BE2C (cell line): ENCODE measurements around the gene KRT6C.

Experiments
- DNase-seq: peaks from one replicate; pipeline ENCODE4 v3.0.0-alpha.2; 2020
- H3K27me3 ChIP-seq: fragments of 250-450 bp; sonication (Bioruptor Pico); 2 replicates; pipeline ENCODE4 v1.5.1; 2020; ENCODE audit warnings: mild to moderate bottlenecking
- H3K36me3 ChIP-seq: fragments of 250-450 bp; sonication (Bioruptor Pico); 2 replicates; pipeline ENCODE4 v1.5.1; 2020; ENCODE audit warnings: mild to moderate bottlenecking
- H3K4me1 ChIP-seq: fragments of 250-450 bp; sonication (Bioruptor Pico); 2 replicates; pipeline ENCODE4 v1.5.1; 2020
- H3K4me3 ChIP-seq: 2 replicates; pipeline ENCODE4 v1.5.1; 2011; ENCODE audit warnings: low read depth, low read length
- H3K9me3 ChIP-seq: fragments of 250-450 bp; sonication (Bioruptor Pico); 2 replicates; pipeline ENCODE4 v1.5.1; 2020
- TF ChIP-seq, protein P1 (sequence below): IDR thresholded peaks from 2 replicates; pipeline ENCODE4 v1.5.1; 2012; ENCODE audit warnings: mild to moderate bottlenecking, low read depth, low read length

The KRT6C gene

DNA sequence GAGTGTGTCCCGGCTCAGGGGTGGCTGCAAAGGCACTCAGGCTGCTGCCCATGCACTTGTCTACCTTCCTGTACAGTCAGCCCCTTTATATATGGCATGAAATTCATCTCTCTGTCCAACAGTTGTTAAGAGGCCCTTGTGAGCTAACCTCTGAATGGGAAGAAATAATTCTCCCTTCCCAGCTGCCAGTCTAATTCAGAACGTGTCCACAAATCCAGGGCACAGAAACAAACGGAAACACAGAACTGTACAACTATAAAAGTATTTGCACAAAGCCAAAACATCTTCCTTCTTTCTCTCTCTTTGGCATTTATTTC is 45.7 kb upstream of the KRT6C start:
- Histone ChIP-seq H3K4me3 (no peak overlapping the region), H3K27me3 (peaks cover 28% of the 10 kb centered on the region), H3K9me3 (no peaks in the 10 kb centered on the region), H3K4me1 (no peaks in the 10 kb centered on the region), H3K36me3 (no peaks in the 10 kb centered on the region)
- TF ChIP-seq, protein P1, sequence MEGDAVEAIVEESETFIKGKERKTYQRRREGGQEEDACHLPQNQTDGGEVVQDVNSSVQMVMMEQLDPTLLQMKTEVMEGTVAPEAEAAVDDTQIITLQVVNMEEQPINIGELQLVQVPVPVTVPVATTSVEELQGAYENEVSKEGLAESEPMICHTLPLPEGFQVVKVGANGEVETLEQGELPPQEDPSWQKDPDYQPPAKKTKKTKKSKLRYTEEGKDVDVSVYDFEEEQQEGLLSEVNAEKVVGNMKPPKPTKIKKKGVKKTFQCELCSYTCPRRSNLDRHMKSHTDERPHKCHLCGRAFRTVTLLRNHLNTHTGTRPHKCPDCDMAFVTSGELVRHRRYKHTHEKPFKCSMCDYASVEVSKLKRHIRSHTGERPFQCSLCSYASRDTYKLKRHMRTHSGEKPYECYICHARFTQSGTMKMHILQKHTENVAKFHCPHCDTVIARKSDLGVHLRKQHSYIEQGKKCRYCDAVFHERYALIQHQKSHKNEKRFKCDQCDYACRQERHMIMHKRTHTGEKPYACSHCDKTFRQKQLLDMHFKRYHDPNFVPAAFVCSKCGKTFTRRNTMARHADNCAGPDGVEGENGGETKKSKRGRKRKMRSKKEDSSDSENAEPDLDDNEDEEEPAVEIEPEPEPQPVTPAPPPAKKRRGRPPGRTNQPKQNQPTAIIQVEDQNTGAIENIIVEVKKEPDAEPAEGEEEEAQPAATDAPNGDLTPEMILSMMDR, result no peak
- no peak for DNase-seq

DNA sequence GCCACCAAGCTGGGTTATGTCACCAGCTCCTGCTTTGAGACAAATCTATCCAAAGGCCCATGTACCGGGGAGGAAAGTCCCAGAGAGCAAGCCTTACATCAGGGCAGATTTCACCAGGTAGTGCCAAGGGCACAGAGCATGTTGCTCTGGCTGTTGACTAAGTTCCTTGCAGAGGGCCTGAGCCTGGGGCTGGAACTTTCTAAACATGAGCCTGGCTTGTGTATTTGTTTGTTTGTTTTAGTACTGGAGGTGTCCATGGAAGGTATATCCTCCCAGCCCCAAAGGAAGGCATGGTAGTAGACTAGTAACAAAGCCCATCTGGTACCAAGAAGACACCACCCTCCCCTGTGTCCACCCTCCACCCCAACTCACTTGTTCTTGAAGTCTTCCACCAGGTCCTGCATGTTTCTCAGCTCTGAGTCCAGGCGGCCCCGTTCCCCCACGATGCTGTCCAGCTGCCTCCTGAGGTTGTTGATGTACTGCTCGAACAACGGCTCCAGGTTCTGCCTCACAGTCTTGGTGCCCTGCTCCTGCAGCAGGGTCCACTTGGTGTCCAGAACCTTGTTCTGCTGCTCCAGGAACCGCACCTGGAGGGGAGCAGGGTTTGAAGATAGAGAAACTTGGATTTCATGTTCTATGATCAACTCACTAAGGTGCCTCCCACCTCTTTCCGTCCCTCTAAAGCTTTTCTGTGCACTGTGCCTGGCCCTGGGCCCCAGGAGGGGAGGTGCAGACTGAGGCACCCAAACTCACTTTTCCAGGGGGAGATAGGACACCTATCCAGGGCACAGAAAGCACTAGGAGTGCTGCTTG is 45.2 kb upstream of the KRT6C start:
- TF ChIP-seq, protein P1, result no peak
- Histone ChIP-seq H3K4me1 (no peaks in the 10 kb centered on the region), H3K9me3 (no peaks in the 10 kb centered on the region), H3K27me3 (peaks cover 28% of the 10 kb centered on the region), H3K36me3 (no peaks in the 10 kb centered on the region), H3K4me3 (no peak overlapping the region)
- DNase-seq, result no peak

- Histone ChIP-seq H3K36me3 (no peaks in the 10 kb centered on the region), H3K9me3 (no peaks in the 10 kb centered on the region), H3K27me3 (peaks cover 34% of the 10 kb centered on the region), H3K4me1 (no peaks in the 10 kb centered on the region), H3K4me3 (no peak overlapping the region)
- DNase-seq, result no peak
- TF ChIP-seq, protein P1, result no peak
These were observed 44.3 kb upstream of the KRT6C start for GRCh38 chr12:52517888-52518287.

GRCh38 chr12:52517005-52517835 is 43.6 kb upstream of the KRT6C start:
- Histone ChIP-seq H3K4me1 (no peaks in the 10 kb centered on the region), H3K9me3 (no peaks in the 10 kb centered on the region), H3K4me3 (no peak overlapping the region), H3K36me3 (no peaks in the 10 kb centered on the region), H3K27me3 (peaks cover 32% of the 10 kb centered on the region)
- TF ChIP-seq, protein P1, result no peak
- DNase-seq, result no peak

DNA sequence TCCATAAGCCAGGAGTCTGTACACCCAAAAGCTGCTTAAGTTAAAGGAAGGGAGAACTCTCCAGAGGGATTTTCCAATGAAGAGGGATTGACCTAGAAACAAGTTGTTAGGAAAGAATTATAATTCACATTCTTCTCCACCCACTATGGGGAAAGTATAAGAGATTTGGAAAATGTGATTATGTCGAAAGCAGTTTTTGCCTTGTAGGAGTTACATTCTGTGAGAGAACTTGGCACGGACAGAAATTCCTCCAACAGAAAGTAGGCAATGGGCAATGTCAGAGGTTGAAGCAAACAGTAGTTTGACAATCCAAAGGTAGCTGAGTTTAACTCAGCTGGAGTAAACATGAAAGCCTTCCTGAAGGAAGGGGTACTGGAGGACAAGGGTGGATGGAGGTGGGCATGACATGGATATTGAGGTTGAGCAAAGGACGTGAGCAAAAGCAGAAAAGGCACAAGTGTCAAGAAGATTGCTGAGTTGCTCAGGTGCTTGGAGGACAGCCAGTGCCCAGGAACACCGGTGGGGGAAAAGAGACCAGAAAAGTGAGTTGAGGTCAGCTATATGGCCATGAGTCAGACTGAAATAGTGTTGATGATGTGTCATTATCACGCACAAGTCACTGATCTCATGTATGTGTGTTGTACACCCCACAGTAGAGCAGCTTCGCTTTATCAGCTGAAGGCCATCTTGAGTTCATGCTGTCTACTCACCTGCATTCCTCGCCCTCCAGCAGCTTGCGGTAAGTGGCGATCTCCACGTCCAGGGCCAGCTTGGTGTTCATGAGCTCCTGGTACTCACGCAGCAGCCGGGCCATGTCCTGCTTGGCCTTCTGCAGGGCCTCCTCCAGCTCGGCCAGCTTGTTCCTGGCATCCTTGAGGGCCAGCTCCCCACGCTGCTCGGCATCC is 42.6 kb upstream of the KRT6C start:
- H3K36me3 ChIP-seq, result no peaks in the 10 kb centered on the region
- H3K27me3 ChIP-seq, result peaks cover 22% of the 10 kb centered on the region
- no peak for DNase-seq
- H3K4me1 ChIP-seq, result no peaks in the 10 kb centered on the region
- H3K9me3 ChIP-seq, result no peaks in the 10 kb centered on the region
- H3K4me3 ChIP-seq, result no peak overlapping the region
- TF ChIP-seq, protein P1, result no peak
